Measurements from ENCODE around the gene SH3GL1. TPM values are rescaled to one million over a fixed set of nuclear protein-coding genes. Genes with fewer than 3 reads are reported as not detected.
A peak's percentile ranks its signal among the peaks of the same experiment; 100 is the strongest.

Gene SH3GL1
- total RNA-seq, 4 donors from 2014 or later: 11.8 to 69.3 (median 29.5) TPM

GRCh38 chr19:4390567-4391305, 9.6 kb downstream of the SH3GL1 start:
- H3K4me1 ChIP-seq: peaks cover 6 to 35% of the 10 kb centered on the region in 2 donors
- H3K27ac ChIP-seq: peak overlapping the region; percentile 57 to 81
- DNase-seq: no peak
- no peak for TF ChIP-seq CTCF (IDR thresholded peaks at IDR 0.05)
- no peak for TF ChIP-seq POLR2A (IDR thresholded peaks at IDR 0.05)
- no peaks in the 10 kb centered on the region for H3K36me3 ChIP-seq
- no peaks in the 10 kb centered on the region for H3K27me3 ChIP-seq
- no peak overlapping the region for H3K4me3 ChIP-seq
- H3K9me3 ChIP-seq: no peaks in the 10 kb centered on the region
- intact Hi-C loops (cut with DNase I; ENCODE audit: low total_unique reads): no loop called here

GRCh38 chr19:4390017-4390566, 10.3 kb downstream of the SH3GL1 start:
- H3K9me3 ChIP-seq: no peaks in the 10 kb centered on the region
- no peak overlapping the region for H3K4me3 ChIP-seq
- H3K27me3 ChIP-seq: no peaks in the 10 kb centered on the region
- DNase-seq: no peak
- H3K36me3 ChIP-seq: no peaks in the 10 kb centered on the region
- H3K27ac ChIP-seq: peak overlapping the region; percentile 57 to 81
- intact Hi-C loops (cut with DNase I; ENCODE audit: low total_unique reads): no loop called here
- H3K4me1 ChIP-seq: peaks cover 6 to 35% of the 10 kb centered on the region in 2 donors
- TF ChIP-seq CTCF (IDR thresholded peaks at IDR 0.05) (no peak), POLR2A (IDR thresholded peaks at IDR 0.05) (no peak)

- H3K27me3 ChIP-seq: no peaks in the 10 kb centered on the region
- H3K4me3 ChIP-seq: no peak overlapping the region
- H3K36me3 ChIP-seq: no peaks in the 10 kb centered on the region
- no peaks in the 10 kb centered on the region for H3K9me3 ChIP-seq
- DNase-seq: no peak
- peak overlapping the region; percentile 57 to 81 for H3K27ac ChIP-seq
- peaks cover 6 to 35% of the 10 kb centered on the region in 2 donors for H3K4me1 ChIP-seq
- intact Hi-C loops (cut with DNase I; ENCODE audit: low total_unique reads): no loop called here
- no peak for TF ChIP-seq CTCF (IDR thresholded peaks at IDR 0.05)
- TF ChIP-seq POLR2A (IDR thresholded peaks at IDR 0.05): no peak
These were observed 10.8 kb downstream of the SH3GL1 start for GRCh38 chr19:4389511-4390016.

DNA sequence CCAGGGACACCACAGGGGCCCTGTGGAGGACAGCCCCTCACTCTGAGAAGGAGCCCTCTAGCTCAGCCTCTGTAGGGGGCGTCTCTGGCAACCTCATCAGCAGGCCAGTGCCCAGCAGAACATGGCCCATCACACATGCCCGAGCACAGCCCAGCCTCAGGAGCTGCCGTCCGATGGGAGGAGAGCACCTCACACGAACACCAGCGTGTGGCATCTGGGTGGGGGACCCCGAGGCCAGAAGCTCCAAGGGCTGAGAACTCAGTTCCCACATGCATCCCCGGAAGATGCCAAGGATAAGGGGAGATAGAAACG, 11.3 kb downstream of the SH3GL1 start:
- Histone ChIP-seq H3K27me3 (no peaks in the 10 kb centered on the region), H3K27ac (peak overlapping the region in 1 of 2 donors; percentile 81), H3K36me3 (no peaks in the 10 kb centered on the region), H3K9me3 (no peaks in the 10 kb centered on the region), H3K4me3 (no peak overlapping the region), H3K4me1 (peaks cover 6 to 35% of the 10 kb centered on the region in 2 donors)
- TF ChIP-seq CTCF (IDR thresholded peaks at IDR 0.05) (no peak), POLR2A (IDR thresholded peaks at IDR 0.05) (no peak)
- intact Hi-C loops (cut with DNase I; ENCODE audit: low total_unique reads): no loop called here
- no peak for DNase-seq

DNA sequence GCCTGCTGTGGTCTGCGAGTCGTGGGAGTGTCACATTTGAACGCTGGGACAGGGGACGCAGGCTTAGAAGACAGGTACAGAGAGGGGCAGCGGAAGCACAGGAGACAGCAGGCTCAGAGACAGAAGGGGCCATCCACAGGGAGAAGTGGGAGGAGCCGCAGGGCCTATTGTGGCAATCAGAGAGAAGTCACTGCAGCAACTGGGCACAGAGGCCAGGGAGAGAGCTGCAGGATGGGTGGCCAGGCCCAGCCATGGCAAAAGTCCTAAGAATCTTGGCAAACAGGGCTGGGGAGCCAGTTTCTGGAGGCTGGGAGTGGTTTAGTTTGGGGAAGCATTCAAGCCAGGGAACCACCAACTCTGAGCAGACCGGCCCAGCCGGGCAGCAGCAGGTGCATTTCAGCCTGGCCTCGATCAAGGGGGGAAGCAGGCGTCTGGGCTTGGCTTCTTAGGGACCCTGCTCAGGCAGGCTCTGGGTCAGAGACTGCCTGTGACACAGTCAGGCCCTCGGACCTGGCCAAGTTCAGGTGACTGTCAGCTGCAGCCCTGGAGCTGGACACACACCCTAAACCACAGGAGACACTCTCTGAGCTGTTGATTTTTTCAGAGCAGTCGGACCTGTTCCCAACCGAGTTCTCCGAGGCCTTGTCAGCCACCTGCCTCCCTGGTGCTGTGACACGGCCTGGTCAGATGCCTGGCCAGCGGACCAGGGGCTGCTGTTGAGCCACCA, 11.8 kb downstream of the SH3GL1 start:
- Histone ChIP-seq H3K4me3 (no peak overlapping the region), H3K27me3 (no peaks in the 10 kb centered on the region), H3K27ac (no peak overlapping the region), H3K4me1 (peaks cover 6 to 35% of the 10 kb centered on the region in 2 donors), H3K9me3 (no peaks in the 10 kb centered on the region), H3K36me3 (no peaks in the 10 kb centered on the region)
- TF ChIP-seq CTCF (IDR thresholded peaks at IDR 0.05) (no peak), POLR2A (IDR thresholded peaks at IDR 0.05) (no peak)
- DNase-seq: no peak
- intact Hi-C loops (cut with DNase I; ENCODE audit: low total_unique reads): no loop called here

Data from uterus (tissue), 4 donors.